Measurements from ENCODE around the gene CDHR1. TPM values are rescaled to one million over a fixed set of nuclear protein-coding genes. Genes with fewer than 3 reads are reported as not detected.
A peak's percentile ranks its signal among the peaks of the same experiment; 100 is the strongest.

The CDHR1 gene
- total RNA-seq, 2 experiments from 2014 or later, result 1.7 to 3.5 TPM

- H3K36me3 Mint-ChIP-seq, result no peaks in the 10 kb centered on the region
- H3K9me3 Mint-ChIP-seq, result no peaks in the 10 kb centered on the region
- H3K27ac Mint-ChIP-seq, result no peak overlapping the region
- POLR2A ChIA-PET, result no interaction called here
- peaks cover 5% of the 10 kb centered on the region for H3K4me1 Mint-ChIP-seq
- H3K27me3 Mint-ChIP-seq, result peaks cover 16% of the 10 kb centered on the region
- H3K4me3 Mint-ChIP-seq, result no peak overlapping the region
- ATAC-seq (ENCODE audit: low read depth), result no peak
- no peak for DNase-seq
Measured at GRCh38 chr10:84257343-84258020, 63.1 kb downstream of the CDHR1 start.

GRCh38 chr10:84258034-84258695, 63.8 kb downstream of the CDHR1 start:
- DNase-seq (no peak), ATAC-seq (ENCODE audit: low read depth) (no peak)
- Mint-ChIP-seq H3K4me1 (peaks cover 5% of the 10 kb centered on the region), H3K36me3 (no peaks in the 10 kb centered on the region), H3K27me3 (peaks cover 19% of the 10 kb centered on the region), H3K4me3 (no peak overlapping the region), H3K27ac (no peak overlapping the region), H3K9me3 (no peaks in the 10 kb centered on the region)
- POLR2A ChIA-PET, result no interaction called here

- Mint-ChIP-seq H3K9me3 (no peaks in the 10 kb centered on the region), H3K4me3 (no peak overlapping the region), H3K27ac (no peak overlapping the region), H3K27me3 (peaks cover 18% of the 10 kb centered on the region), H3K4me1 (peaks cover 13% of the 10 kb centered on the region), H3K36me3 (no peaks in the 10 kb centered on the region)
- DNase-seq (no peak), ATAC-seq (ENCODE audit: low read depth) (no peak)
- POLR2A ChIA-PET, result no interaction called here
Measured at GRCh38 chr10:84261236-84261915, 67.0 kb downstream of the CDHR1 start.

GRCh38 chr10:84262190-84262956, 68.0 kb downstream of the CDHR1 start:
- POLR2A ChIA-PET, result no interaction called here
- Mint-ChIP-seq H3K4me1 (peaks cover 10% of the 10 kb centered on the region), H3K27ac (no peak overlapping the region), H3K36me3 (no peaks in the 10 kb centered on the region), H3K4me3 (no peak overlapping the region), H3K9me3 (no peaks in the 10 kb centered on the region), H3K27me3 (peaks cover 18% of the 10 kb centered on the region)
- DNase-seq (no peak), ATAC-seq (ENCODE audit: low read depth) (no peak)

GRCh38 chr10:84263716-84264115, 69.4 kb downstream of the CDHR1 start:
- DNase-seq (no peak), ATAC-seq (ENCODE audit: low read depth) (no peak)
- no peak overlapping the region for H3K27ac Mint-ChIP-seq
- no peaks in the 10 kb centered on the region for H3K36me3 Mint-ChIP-seq
- H3K4me1 Mint-ChIP-seq, result peaks cover 17% of the 10 kb centered on the region
- POLR2A ChIA-PET, result no interaction called here
- H3K9me3 Mint-ChIP-seq, result no peaks in the 10 kb centered on the region
- H3K4me3 Mint-ChIP-seq, result no peak overlapping the region
- peaks cover 19% of the 10 kb centered on the region for H3K27me3 Mint-ChIP-seq

GRCh38 chr10:84264611-84265141, 70.3 kb downstream of the CDHR1 start:
- peaks cover 17% of the 10 kb centered on the region for H3K4me1 Mint-ChIP-seq
- no peak overlapping the region for H3K27ac Mint-ChIP-seq
- peak; percentile 73 for DNase-seq
- peaks cover 16% of the 10 kb centered on the region for H3K27me3 Mint-ChIP-seq
- no peak overlapping the region for H3K4me3 Mint-ChIP-seq
- POLR2A ChIA-PET, result no interaction called here
- H3K9me3 Mint-ChIP-seq, result no peaks in the 10 kb centered on the region
- no peaks in the 10 kb centered on the region for H3K36me3 Mint-ChIP-seq
- peak; percentile 89 for ATAC-seq (ENCODE audit: low read depth)

- DNase-seq (no peak), ATAC-seq (ENCODE audit: low read depth) (no peak)
- Mint-ChIP-seq H3K27me3 (peaks cover 16% of the 10 kb centered on the region), H3K4me3 (no peak overlapping the region), H3K4me1 (peaks cover 17% of the 10 kb centered on the region), H3K36me3 (no peaks in the 10 kb centered on the region), H3K9me3 (no peaks in the 10 kb centered on the region), H3K27ac (no peak overlapping the region)
- POLR2A ChIA-PET, result no interaction called here
Measured at GRCh38 chr10:84265418-84265817, 71.1 kb downstream of the CDHR1 start.

- DNase-seq, result peak; percentile 77
- peaks cover 21% of the 10 kb centered on the region for H3K4me1 Mint-ChIP-seq
Measured at GRCh38 chr10:84267503-84268126, 73.3 kb downstream of the CDHR1 start.

GRCh38 chr10:84269162-84269561, 74.8 kb downstream of the CDHR1 start:
- no peak for ATAC-seq (ENCODE audit: low read depth)
- no peak for DNase-seq
- Mint-ChIP-seq H3K9me3 (no peaks in the 10 kb centered on the region), H3K27me3 (peaks cover 13% of the 10 kb centered on the region), H3K4me1 (peaks cover 21% of the 10 kb centered on the region), H3K27ac (no peak overlapping the region), H3K36me3 (no peaks in the 10 kb centered on the region), H3K4me3 (no peak overlapping the region)
- POLR2A ChIA-PET, result interaction anchor here (0.7 kb wide), 1 partner anchor 268 kb away, joined by 3 read pairs; no protein-coding TSS in a partner anchor

More at GRCh38 chr10:84267503-84268126, 73.3 kb downstream of the CDHR1 start:
- Mint-ChIP-seq H3K9me3 (no peaks in the 10 kb centered on the region), H3K4me3 (no peak overlapping the region), H3K27ac (no peak overlapping the region), H3K36me3 (no peaks in the 10 kb centered on the region), H3K27me3 (peaks cover 19% of the 10 kb centered on the region)
- ATAC-seq (ENCODE audit: low read depth), result peak; percentile 74
- POLR2A ChIA-PET, result interaction anchor here (0.8 kb wide), 1 partner anchor 62 kb away, joined by 4 read pairs; no protein-coding TSS in a partner anchor

Other genes with a start within 250 kb of the CDHR1 start
- 100 to 1,000 TPM in 1 of 2 experiments, 10 to 100 TPM in 1; 100.0 to 103 TPM for gene GHITM, start 55.0 kb upstream of the CDHR1 start, total RNA-seq
- gene GPR15LG, start 20.7 kb upstream of the CDHR1 start, total RNA-seq, result not detected
- not detected for gene LRIT2, start 31.0 kb downstream of the CDHR1 start, total RNA-seq
- gene LRIT1, start 47.0 kb downstream of the CDHR1 start, total RNA-seq, result not detected
- gene RGR, start 50.5 kb downstream of the CDHR1 start, total RNA-seq, result not detected
- 10 to 100 TPM; 92.7 to 98.0 TPM for gene CCSER2, start 134.1 kb downstream of the CDHR1 start, total RNA-seq